Adrenal gland (tissue), 5 donors: Measurements from ENCODE around the gene PDGFB.

Source experiments
- POLR2A ChIP-seq, 2 donors: fragments of 450-650 bp; IDR thresholded peaks; one replicate each; pipeline ENCODE4 v1.6.1; 2017; ENCODE audit warnings: antibody characterized with exemption in 2 of 2, mild to moderate bottlenecking in 2 of 2, moderate library complexity in 1 of 2
- TF ChIP-seq, protein P1 (sequence below), 6 experiments: fragments of 450-650 bp in 4 of 6; fragments of 200-600 bp in 2 of 6; sonication (generic) in 1 of 6; IDR thresholded peaks; 1 replicate in 5 of 6; 2 replicates in 1 of 6; pipeline versions ENCODE4 v1.5.1 to v1.8.0; 2016 to 2021; ENCODE audit warnings: antibody characterized with exemption in 6 of 6, mild to moderate bottlenecking in 2 of 6, moderate library complexity in 1 of 6
- donor health status: DM: no; HTN: no; CAD: no.

DNA sequence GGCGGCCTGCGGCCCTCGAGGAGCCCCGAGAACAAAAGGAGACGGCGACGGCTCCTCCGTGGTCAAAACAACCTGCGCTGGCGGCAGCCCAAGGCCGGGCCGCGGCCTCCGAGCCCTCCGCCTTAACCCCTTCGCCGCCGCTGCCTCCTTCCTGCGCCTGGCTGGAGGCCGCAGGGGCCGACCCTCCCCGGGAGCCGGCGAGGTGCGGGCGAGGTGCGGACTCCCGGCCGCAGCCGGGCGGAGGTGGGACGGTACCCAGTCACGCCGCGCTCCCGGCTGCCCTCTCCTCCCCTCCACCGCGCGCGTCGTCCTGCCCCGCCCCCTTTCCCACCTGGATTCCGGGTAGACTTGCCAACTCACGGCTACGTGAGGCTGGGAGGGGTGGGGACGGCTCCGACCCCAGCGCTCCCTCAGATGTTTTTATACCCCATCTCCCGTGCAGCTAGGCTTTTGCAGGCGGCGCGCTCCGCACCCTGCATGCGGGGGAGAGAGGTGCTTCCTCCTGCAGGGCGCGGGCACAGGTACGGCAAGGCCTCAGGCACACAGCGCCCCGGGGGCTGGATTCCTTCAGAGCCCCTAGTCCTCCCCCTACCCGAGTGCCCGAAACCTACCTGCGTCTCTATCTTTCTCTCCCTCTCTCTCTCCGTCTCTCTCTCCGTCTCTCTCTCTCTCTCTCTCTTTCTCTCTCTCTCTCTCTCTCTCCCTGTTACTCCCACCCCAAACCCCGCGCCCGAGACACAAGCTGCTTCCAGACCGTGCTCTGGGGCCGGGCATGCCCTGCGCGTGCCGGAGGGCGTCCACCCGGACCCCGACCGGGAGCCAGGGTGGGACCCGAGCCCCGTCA is 2.0 kb downstream of the PDGFB start:
- TF ChIP-seq, protein P1, sequence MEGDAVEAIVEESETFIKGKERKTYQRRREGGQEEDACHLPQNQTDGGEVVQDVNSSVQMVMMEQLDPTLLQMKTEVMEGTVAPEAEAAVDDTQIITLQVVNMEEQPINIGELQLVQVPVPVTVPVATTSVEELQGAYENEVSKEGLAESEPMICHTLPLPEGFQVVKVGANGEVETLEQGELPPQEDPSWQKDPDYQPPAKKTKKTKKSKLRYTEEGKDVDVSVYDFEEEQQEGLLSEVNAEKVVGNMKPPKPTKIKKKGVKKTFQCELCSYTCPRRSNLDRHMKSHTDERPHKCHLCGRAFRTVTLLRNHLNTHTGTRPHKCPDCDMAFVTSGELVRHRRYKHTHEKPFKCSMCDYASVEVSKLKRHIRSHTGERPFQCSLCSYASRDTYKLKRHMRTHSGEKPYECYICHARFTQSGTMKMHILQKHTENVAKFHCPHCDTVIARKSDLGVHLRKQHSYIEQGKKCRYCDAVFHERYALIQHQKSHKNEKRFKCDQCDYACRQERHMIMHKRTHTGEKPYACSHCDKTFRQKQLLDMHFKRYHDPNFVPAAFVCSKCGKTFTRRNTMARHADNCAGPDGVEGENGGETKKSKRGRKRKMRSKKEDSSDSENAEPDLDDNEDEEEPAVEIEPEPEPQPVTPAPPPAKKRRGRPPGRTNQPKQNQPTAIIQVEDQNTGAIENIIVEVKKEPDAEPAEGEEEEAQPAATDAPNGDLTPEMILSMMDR (IDR thresholded peaks at IDR 0.05): peak in 3 of 6 experiments; percentile 6 to 34 (median 12)
- no peak for TF ChIP-seq POLR2A (IDR thresholded peaks at IDR 0.05)
